ENCODE data around the gene DLX3. TPM values are rescaled to one million over a fixed set of nuclear protein-coding genes. Genes with fewer than 3 reads are reported as not detected.

DLX3 gene
- total RNA-seq, 1 experiment from 2014 or later: 0.74 TPM

DNA sequence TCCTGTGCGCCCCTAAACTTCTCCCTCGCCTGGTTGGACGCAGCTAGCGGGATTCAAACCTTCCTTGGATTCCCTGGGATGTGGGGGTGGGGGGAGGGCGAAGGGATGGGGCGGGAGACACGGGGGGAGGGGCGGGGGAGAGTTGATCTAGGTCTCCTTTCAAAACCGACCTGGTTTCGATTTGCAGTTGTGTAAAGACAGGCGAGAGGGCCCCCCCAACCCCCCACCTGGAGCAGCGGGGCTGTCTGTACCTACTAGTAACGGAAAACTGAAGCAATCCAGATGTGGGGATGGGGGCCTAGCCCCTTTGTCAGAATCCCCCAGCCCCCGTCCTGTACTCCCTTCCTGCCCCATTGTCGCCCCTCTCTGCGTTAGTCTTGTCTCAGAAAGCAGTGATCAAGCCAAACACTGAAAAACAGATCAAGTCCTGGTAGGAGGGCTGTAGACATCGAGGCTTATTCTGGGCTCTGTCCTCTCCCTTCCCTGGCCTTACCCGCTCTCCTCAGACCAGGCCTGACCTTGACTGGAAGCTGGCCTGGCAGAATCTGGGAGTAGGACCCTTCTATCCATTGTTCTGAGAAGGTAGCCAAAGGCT lies 25.1 kb downstream of the DLX3 start:
- Mint-ChIP-seq H3K27me3 (ENCODE audit: low read depth) (peaks cover 99% of the 10 kb centered on the region), H3K4me3 (peak overlapping the region; percentile 93), H3K9me3 (no peaks in the 10 kb centered on the region), H3K4me1 (peaks cover 38% of the 10 kb centered on the region), H3K36me3 (no peaks in the 10 kb centered on the region), H3K27ac (no peak overlapping the region)
- TF ChIP-seq GRHL2 (CRISPR knock-in tag; IDR thresholded peaks at IDR 0.05; ENCODE audit: insufficient replicate concordance, severe bottlenecking) (no peak), GABPB1 (CRISPR knock-in tag; IDR thresholded peaks at IDR 0.05) (no peak), NR1H2 (CRISPR knock-in tag; IDR thresholded peaks at IDR 0.05) (no peak), ZNF671 (CRISPR knock-in tag; IDR thresholded peaks at IDR 0.05) (no peak), FOXJ3 (CRISPR knock-in tag; IDR thresholded peaks at IDR 0.05; ENCODE audit: borderline replicate concordance) (no peak), CREB1 (CRISPR knock-in tag; IDR thresholded peaks at IDR 0.05) (no peak), TEAD1 (CRISPR knock-in tag; IDR thresholded peaks at IDR 0.05) (no peak), NFATC4 (CRISPR knock-in tag; IDR thresholded peaks at IDR 0.05) (no peak), ATF1 (CRISPR knock-in tag; IDR thresholded peaks at IDR 0.05) (no peak), NFYB (CRISPR knock-in tag; conservative IDR thresholded peaks at IDR 0.05; ENCODE audit: low read depth) (no peak), ZNF317 (CRISPR knock-in tag; IDR thresholded peaks at IDR 0.05; ENCODE audit: borderline replicate concordance, low read depth) (no peak), ZNF396 (CRISPR knock-in tag; IDR thresholded peaks at IDR 0.05; ENCODE audit: borderline replicate concordance) (no peak), ZNF121 (CRISPR knock-in tag; IDR thresholded peaks at IDR 0.05) (no peak), TEAD4 (CRISPR knock-in tag; IDR thresholded peaks at IDR 0.05) (no peak)
- TF ChIP-seq, protein P1, sequence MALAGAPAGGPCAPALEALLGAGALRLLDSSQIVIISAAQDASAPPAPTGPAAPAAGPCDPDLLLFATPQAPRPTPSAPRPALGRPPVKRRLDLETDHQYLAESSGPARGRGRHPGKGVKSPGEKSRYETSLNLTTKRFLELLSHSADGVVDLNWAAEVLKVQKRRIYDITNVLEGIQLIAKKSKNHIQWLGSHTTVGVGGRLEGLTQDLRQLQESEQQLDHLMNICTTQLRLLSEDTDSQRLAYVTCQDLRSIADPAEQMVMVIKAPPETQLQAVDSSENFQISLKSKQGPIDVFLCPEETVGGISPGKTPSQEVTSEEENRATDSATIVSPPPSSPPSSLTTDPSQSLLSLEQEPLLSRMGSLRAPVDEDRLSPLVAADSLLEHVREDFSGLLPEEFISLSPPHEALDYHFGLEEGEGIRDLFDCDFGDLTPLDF (CRISPR knock-in tag; IDR thresholded peaks at IDR 0.05): no peak
- TF ChIP-seq, protein P2, sequence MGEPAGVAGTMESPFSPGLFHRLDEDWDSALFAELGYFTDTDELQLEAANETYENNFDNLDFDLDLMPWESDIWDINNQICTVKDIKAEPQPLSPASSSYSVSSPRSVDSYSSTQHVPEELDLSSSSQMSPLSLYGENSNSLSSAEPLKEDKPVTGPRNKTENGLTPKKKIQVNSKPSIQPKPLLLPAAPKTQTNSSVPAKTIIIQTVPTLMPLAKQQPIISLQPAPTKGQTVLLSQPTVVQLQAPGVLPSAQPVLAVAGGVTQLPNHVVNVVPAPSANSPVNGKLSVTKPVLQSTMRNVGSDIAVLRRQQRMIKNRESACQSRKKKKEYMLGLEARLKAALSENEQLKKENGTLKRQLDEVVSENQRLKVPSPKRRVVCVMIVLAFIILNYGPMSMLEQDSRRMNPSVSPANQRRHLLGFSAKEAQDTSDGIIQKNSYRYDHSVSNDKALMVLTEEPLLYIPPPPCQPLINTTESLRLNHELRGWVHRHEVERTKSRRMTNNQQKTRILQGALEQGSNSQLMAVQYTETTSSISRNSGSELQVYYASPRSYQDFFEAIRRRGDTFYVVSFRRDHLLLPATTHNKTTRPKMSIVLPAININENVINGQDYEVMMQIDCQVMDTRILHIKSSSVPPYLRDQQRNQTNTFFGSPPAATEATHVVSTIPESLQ (CRISPR knock-in tag; IDR thresholded peaks at IDR 0.05): no peak
- TF ChIP-seq, protein P3, sequence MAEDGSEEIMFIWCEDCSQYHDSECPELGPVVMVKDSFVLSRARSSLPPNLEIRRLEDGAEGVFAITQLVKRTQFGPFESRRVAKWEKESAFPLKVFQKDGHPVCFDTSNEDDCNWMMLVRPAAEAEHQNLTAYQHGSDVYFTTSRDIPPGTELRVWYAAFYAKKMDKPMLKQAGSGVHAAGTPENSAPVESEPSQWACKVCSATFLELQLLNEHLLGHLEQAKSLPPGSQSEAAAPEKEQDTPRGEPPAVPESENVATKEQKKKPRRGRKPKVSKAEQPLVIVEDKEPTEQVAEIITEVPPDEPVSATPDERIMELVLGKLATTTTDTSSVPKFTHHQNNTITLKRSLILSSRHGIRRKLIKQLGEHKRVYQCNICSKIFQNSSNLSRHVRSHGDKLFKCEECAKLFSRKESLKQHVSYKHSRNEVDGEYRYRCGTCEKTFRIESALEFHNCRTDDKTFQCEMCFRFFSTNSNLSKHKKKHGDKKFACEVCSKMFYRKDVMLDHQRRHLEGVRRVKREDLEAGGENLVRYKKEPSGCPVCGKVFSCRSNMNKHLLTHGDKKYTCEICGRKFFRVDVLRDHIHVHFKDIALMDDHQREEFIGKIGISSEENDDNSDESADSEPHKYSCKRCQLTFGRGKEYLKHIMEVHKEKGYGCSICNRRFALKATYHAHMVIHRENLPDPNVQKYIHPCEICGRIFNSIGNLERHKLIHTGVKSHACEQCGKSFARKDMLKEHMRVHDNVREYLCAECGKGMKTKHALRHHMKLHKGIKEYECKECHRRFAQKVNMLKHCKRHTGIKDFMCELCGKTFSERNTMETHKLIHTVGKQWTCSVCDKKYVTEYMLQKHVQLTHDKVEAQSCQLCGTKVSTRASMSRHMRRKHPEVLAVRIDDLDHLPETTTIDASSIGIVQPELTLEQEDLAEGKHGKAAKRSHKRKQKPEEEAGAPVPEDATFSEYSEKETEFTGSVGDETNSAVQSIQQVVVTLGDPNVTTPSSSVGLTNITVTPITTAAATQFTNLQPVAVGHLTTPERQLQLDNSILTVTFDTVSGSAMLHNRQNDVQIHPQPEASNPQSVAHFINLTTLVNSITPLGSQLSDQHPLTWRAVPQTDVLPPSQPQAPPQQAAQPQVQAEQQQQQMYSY (CRISPR knock-in tag; IDR thresholded peaks at IDR 0.05): no peak
- TF ChIP-seq, protein P4, sequence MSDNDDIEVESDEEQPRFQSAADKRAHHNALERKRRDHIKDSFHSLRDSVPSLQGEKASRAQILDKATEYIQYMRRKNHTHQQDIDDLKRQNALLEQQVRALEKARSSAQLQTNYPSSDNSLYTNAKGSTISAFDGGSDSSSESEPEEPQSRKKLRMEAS (CRISPR knock-in tag; IDR thresholded peaks at IDR 0.05): no peak
- POLR2A ChIA-PET: interaction anchor here (2.0 kb wide), 1 partner anchor 24 kb away, joined by 4 read pairs; no protein-coding TSS in a partner anchor
- DNase-seq (ENCODE audit: low spot score) (no peak), ATAC-seq (no peak)
- CTCF ChIA-PET: interaction anchor here (0.6 to 15.4 kb wide), 5 partner anchors 8 to 89 kb away, joined by 4 to 221 read pairs (median 4); partner anchors contain the start of gene DLX3

DNA sequence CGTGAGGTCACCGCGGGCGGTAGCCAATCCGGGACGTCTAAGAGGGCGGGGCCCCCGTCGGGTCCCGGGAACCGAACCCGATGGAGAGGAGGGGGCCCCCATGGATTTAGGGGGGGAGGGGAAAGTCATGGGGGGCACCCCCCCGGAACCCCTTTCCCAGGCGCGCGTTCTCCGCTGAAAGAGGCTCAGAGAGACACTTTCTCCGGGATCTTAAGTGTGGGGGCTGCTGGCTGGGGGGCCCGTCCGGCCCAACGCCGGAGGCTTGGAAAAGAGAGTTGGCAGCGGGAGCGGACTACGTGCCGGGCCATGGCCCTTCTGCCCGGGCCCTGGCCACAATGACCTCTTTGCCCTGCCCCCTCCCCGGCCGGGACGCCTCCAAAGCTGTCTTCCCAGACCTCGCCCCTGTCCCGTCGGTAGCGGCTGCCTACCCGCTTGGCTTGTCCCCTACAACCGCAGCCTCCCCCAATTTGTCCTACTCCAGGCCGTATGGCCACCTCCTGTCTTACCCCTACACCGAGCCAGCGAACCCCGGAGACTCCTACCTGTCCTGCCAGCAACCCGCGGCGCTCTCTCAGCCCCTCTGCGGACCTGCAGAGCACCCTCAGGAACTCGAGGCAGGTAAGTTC lies 25.8 kb downstream of the DLX3 start, which contains the start of gene DLX4:
Gene DLX4 (plus strand): TSS at position 57 of the 626 bp plus-strand sequence. CDS start 279 bp downstream, at position 336.
- peak; percentile 1 for ATAC-seq
- H3K36me3 Mint-ChIP-seq: no peaks in the 10 kb centered on the region
- TF ChIP-seq, protein P5, sequence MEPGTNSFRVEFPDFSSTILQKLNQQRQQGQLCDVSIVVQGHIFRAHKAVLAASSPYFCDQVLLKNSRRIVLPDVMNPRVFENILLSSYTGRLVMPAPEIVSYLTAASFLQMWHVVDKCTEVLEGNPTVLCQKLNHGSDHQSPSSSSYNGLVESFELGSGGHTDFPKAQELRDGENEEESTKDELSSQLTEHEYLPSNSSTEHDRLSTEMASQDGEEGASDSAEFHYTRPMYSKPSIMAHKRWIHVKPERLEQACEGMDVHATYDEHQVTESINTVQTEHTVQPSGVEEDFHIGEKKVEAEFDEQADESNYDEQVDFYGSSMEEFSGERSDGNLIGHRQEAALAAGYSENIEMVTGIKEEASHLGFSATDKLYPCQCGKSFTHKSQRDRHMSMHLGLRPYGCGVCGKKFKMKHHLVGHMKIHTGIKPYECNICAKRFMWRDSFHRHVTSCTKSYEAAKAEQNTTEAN (CRISPR knock-in tag; IDR thresholded peaks at IDR 0.05): 0 out of 2 replicates have a peak, but pooled peaks have one; percentile 34
- TF ChIP-seq EMX1 (CRISPR knock-in tag; IDR thresholded peaks at IDR 0.05): no peak
- TF ChIP-seq, protein P6, sequence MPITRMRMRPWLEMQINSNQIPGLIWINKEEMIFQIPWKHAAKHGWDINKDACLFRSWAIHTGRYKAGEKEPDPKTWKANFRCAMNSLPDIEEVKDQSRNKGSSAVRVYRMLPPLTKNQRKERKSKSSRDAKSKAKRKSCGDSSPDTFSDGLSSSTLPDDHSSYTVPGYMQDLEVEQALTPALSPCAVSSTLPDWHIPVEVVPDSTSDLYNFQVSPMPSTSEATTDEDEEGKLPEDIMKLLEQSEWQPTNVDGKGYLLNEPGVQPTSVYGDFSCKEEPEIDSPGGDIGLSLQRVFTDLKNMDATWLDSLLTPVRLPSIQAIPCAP (CRISPR knock-in tag; IDR thresholded peaks at IDR 0.05): no peak
- TF ChIP-seq, protein P7, sequence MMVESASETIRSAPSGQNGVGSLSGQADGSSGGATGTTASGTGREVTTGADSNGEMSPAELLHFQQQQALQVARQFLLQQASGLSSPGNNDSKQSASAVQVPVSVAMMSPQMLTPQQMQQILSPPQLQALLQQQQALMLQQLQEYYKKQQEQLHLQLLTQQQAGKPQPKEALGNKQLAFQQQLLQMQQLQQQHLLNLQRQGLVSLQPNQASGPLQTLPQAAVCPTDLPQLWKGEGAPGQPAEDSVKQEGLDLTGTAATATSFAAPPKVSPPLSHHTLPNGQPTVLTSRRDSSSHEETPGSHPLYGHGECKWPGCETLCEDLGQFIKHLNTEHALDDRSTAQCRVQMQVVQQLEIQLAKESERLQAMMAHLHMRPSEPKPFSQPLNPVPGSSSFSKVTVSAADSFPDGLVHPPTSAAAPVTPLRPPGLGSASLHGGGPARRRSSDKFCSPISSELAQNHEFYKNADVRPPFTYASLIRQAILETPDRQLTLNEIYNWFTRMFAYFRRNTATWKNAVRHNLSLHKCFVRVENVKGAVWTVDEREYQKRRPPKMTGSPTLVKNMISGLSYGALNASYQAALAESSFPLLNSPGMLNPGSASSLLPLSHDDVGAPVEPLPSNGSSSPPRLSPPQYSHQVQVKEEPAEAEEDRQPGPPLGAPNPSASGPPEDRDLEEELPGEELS (CRISPR knock-in tag; IDR thresholded peaks at IDR 0.05): no peak
- TF ChIP-seq, protein P8, sequence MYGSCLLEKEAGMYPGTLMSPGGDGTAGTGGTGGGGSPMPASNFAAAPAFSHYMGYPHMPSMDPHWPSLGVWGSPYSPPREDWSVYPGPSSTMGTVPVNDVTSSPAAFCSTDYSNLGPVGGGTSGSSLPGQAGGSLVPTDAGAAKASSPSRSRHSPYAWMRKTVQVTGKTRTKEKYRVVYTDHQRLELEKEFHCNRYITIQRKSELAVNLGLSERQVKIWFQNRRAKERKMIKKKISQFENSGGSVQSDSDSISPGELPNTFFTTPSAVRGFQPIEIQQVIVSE (CRISPR knock-in tag; IDR thresholded peaks at IDR 0.05; ENCODE audit: borderline replicate concordance): no peak

More for the DNA sequence above, 25.8 kb downstream of the DLX3 start, which contains the start of gene DLX4:
- POLR2A ChIA-PET: interaction anchor here (2.0 kb wide), 1 partner anchor 24 kb away, joined by 4 read pairs; no protein-coding TSS in a partner anchor
- Mint-ChIP-seq H3K4me1 (peaks cover 44% of the 10 kb centered on the region), H3K4me3 (peak within 1 kb of the TSS; percentile 93), H3K27me3 (ENCODE audit: low read depth) (peaks cover 99% of the 10 kb centered on the region), H3K27ac (peak within 1 kb of the TSS; percentile 95), H3K9me3 (no peaks in the 10 kb centered on the region)
- CTCF ChIA-PET: interaction anchor here (0.6 to 15.4 kb wide), 6 partner anchors 8 to 321 kb away, joined by 3 to 221 read pairs (median 4); partner anchors contain the start of gene DLX3
- peak; percentile 49 for DNase-seq (ENCODE audit: low spot score)

Data from WTC11 (cell line).